ENCODE data around the gene TLNRD1. TPM values are rescaled to one million over a fixed set of nuclear protein-coding genes. Genes with fewer than 3 reads are reported as not detected.

Gene TLNRD1
- total RNA-seq, 1 donor from 2014 or later, result 18.7 TPM

GRCh38 chr15:81043281-81043934 is 42.7 kb downstream of the TLNRD1 start:
- H3K9me3 Mint-ChIP-seq (ENCODE audit: low read depth), result peaks cover 3% of the 10 kb centered on the region
- no peak for TF ChIP-seq CTCF (IDR thresholded peaks at IDR 0.05)
- H3K27ac Mint-ChIP-seq (ENCODE audit: unreplicated experiment), result no peak overlapping the region
- H3K4me3 Mint-ChIP-seq (ENCODE audit: unreplicated experiment), result no peak overlapping the region
- no peaks in the 10 kb centered on the region for H3K27me3 Mint-ChIP-seq (ENCODE audit: low read depth)
- no peak for DNase-seq (ENCODE audit: low spot score)
- no peaks in the 10 kb centered on the region for H3K36me3 Mint-ChIP-seq (ENCODE audit: low read depth)
- peaks cover 4% of the 10 kb centered on the region for H3K4me1 Mint-ChIP-seq (ENCODE audit: low read depth)

- no peak for DNase-seq (ENCODE audit: low spot score)
- no peaks in the 10 kb centered on the region for H3K36me3 Mint-ChIP-seq (ENCODE audit: low read depth)
- H3K27ac Mint-ChIP-seq (ENCODE audit: unreplicated experiment), result no peak overlapping the region
- no peak overlapping the region for H3K4me3 Mint-ChIP-seq (ENCODE audit: unreplicated experiment)
- TF ChIP-seq CTCF (IDR thresholded peaks at IDR 0.05), result no peak
- H3K27me3 Mint-ChIP-seq (ENCODE audit: low read depth), result no peaks in the 10 kb centered on the region
- peaks cover 4% of the 10 kb centered on the region for H3K4me1 Mint-ChIP-seq (ENCODE audit: low read depth)
- H3K9me3 Mint-ChIP-seq (ENCODE audit: low read depth), result peaks cover 3% of the 10 kb centered on the region
These were observed 43.3 kb downstream of the TLNRD1 start for GRCh38 chr15:81043935-81044575.

- Mint-ChIP-seq H3K4me3 (ENCODE audit: unreplicated experiment) (no peak overlapping the region), H3K27me3 (ENCODE audit: low read depth) (no peaks in the 10 kb centered on the region), H3K9me3 (ENCODE audit: low read depth) (peaks cover 3% of the 10 kb centered on the region), H3K4me1 (ENCODE audit: low read depth) (no peaks in the 10 kb centered on the region), H3K36me3 (ENCODE audit: low read depth) (no peaks in the 10 kb centered on the region), H3K27ac (ENCODE audit: unreplicated experiment) (no peak overlapping the region)
- no peak for TF ChIP-seq CTCF (IDR thresholded peaks at IDR 0.05)
- no peak for DNase-seq (ENCODE audit: low spot score)
These were observed 45.6 kb downstream of the TLNRD1 start for GRCh38 chr15:81046290-81046689.

- Mint-ChIP-seq H3K27me3 (ENCODE audit: low read depth) (no peaks in the 10 kb centered on the region), H3K27ac (ENCODE audit: unreplicated experiment) (no peak overlapping the region), H3K9me3 (ENCODE audit: low read depth) (peaks cover 3% of the 10 kb centered on the region), H3K4me1 (ENCODE audit: low read depth) (no peaks in the 10 kb centered on the region), H3K36me3 (ENCODE audit: low read depth) (no peaks in the 10 kb centered on the region), H3K4me3 (ENCODE audit: unreplicated experiment) (no peak overlapping the region)
- TF ChIP-seq CTCF (IDR thresholded peaks at IDR 0.05), result no peak
- no peak for DNase-seq (ENCODE audit: low spot score)
These were observed 47.2 kb downstream of the TLNRD1 start for GRCh38 chr15:81047928-81048327.

- TF ChIP-seq CTCF (IDR thresholded peaks at IDR 0.05), result no peak
- Mint-ChIP-seq H3K27me3 (ENCODE audit: low read depth) (no peaks in the 10 kb centered on the region), H3K27ac (ENCODE audit: unreplicated experiment) (no peak overlapping the region), H3K36me3 (ENCODE audit: low read depth) (no peaks in the 10 kb centered on the region), H3K4me1 (ENCODE audit: low read depth) (no peaks in the 10 kb centered on the region), H3K4me3 (ENCODE audit: unreplicated experiment) (no peak overlapping the region), H3K9me3 (ENCODE audit: low read depth) (peaks cover 3% of the 10 kb centered on the region)
- no peak for DNase-seq (ENCODE audit: low spot score)
These were observed 49.1 kb downstream of the TLNRD1 start for GRCh38 chr15:81049835-81050234.

Measured in chondrocyte (in vitro differentiated cells).